GM18505 (cell line): ENCODE data around the gene ADGRB3.
"Not testable (repeated sequence)": the region's sequence is repeated elsewhere in the genome, so short reads cannot be mapped to it uniquely, and the experiment has no call there.

Experiments used
- ATAC-seq: cut with Tn5 transposase; IDR thresholded peaks from one replicate; pipeline ENCODE4 v1.9.1; 2021; ENCODE audit not compliant: unreplicated experiment
- POLR2A ChIP-seq: IDR thresholded peaks from 4 replicates; pipeline ENCODE4 v1.6.1; 2011; ENCODE audit warnings: borderline replicate concordance; ENCODE audit not compliant: insufficient read depth, insufficient read length; ENCODE audit errors: extremely low read depth

The ADGRB3 gene

GRCh38 chr6:68741501-68742386 is 106.7 kb downstream of the ADGRB3 start:
- no peak for ATAC-seq
- no peak for TF ChIP-seq POLR2A

- TF ChIP-seq POLR2A: no peak
- ATAC-seq: no peak
These were observed 108.0 kb downstream of the ADGRB3 start for GRCh38 chr6:68743099-68743498.

GRCh38 chr6:68744376-68744775 is 109.3 kb downstream of the ADGRB3 start:
- ATAC-seq: not testable (repeated sequence)

- ATAC-seq: no peak
- TF ChIP-seq POLR2A: no peak
These were observed 111.3 kb downstream of the ADGRB3 start for GRCh38 chr6:68746376-68746775.

- TF ChIP-seq POLR2A: no peak
- ATAC-seq: no peak
These were observed 112.2 kb downstream of the ADGRB3 start for GRCh38 chr6:68747110-68747790.

GRCh38 chr6:68747832-68748231 is 112.8 kb downstream of the ADGRB3 start:
- not testable (repeated sequence) for ATAC-seq

GRCh38 chr6:68754681-68755213 is 119.7 kb downstream of the ADGRB3 start:
- ATAC-seq: no peak
- no peak for TF ChIP-seq POLR2A

- TF ChIP-seq POLR2A: no peak
- no peak for ATAC-seq
These were observed 121.6 kb downstream of the ADGRB3 start for GRCh38 chr6:68756454-68757375.

GRCh38 chr6:68757821-68758220 is 122.7 kb downstream of the ADGRB3 start:
- no peak for TF ChIP-seq POLR2A
- no peak for ATAC-seq

- TF ChIP-seq POLR2A: no peak
- no peak for ATAC-seq
These were observed 123.5 kb downstream of the ADGRB3 start for GRCh38 chr6:68758559-68758958.

- no peak for ATAC-seq
- no peak for TF ChIP-seq POLR2A
These were observed 125.4 kb downstream of the ADGRB3 start for GRCh38 chr6:68760485-68760884.

- TF ChIP-seq POLR2A: no peak
- no peak for ATAC-seq
These were observed 126.0 kb downstream of the ADGRB3 start for GRCh38 chr6:68760941-68761676.
